HEK293 (cell line): ENCODE measurements around the gene SERPINB3.

Experiments
- CTCF ChIA-PET: fragments of 350-600 bp; formaldehyde crosslinking; extraction: SDS; loops from one replicate; lab custom pipeline; 2021; ENCODE audit warnings: antibody characterized with exemption; lab: Yijun Ruan, JAX
- POLR2A ChIA-PET: fragments of 300-600 bp; formaldehyde crosslinking; extraction: SDS; loops from one replicate; lab custom pipeline; 2020; ENCODE audit warnings: antibody characterized with exemption, inconsistent platforms; lab: Yijun Ruan, JAX
- H3K27ac ChIP-seq: fragments of 200-500 bp; sonication (Bioruptor generic); 2 replicates; pipeline ENCODE4 v1.5.1; 2014; ENCODE audit warnings: low read depth, low read length, control low read depth, inconsistent platforms; ENCODE audit errors: extremely low read depth
- H3K36me3 ChIP-seq, 2 experiments: fragments of 200-500 bp in 1 of 2; sonication (Bioruptor generic) in 1 of 2; 1 replicate in 1 of 2; 2 replicates in 1 of 2; pipeline ENCODE4 v1.5.1; 2014 to 2017; ENCODE audit warnings: inconsistent platforms in 2 of 2, low read length in 2 of 2; ENCODE audit not compliant: control insufficient read depth in 2 of 2, insufficient read depth in 1 of 2
- H3K4me1 ChIP-seq: fragments of 200-500 bp; sonication (Bioruptor generic); 2 replicates; pipeline ENCODE4 v1.5.1; 2014; ENCODE audit warnings: mild to moderate bottlenecking, low read length, inconsistent platforms; ENCODE audit not compliant: control insufficient read depth, insufficient read depth
- H3K4me3 ChIP-seq: 2 replicates; pipeline ENCODE4 v1.5.1; 2011; ENCODE audit warnings: low read depth, mild to moderate bottlenecking, control low read depth, low read length, moderate library complexity
- H3K9me3 ChIP-seq: fragments of 200-500 bp; sonication (Bioruptor generic); 2 replicates; pipeline ENCODE4 v1.5.1; 2014; ENCODE audit warnings: low read depth, low read length, inconsistent platforms; ENCODE audit not compliant: control insufficient read depth, insufficient read depth
- AEBP2 ChIP-seq: fragments of 450-650 bp; formaldehyde crosslinking; IDR thresholded peaks from 2 replicates; pipeline ENCODE4 v1.5.1; 2016; ENCODE audit warnings: missing biosample characterization, missing genetic modification characterization, borderline replicate concordance
- GLI4 ChIP-seq: fragments of 450-650 bp; formaldehyde crosslinking; IDR thresholded peaks from 2 replicates; pipeline ENCODE4 v1.5.1; 2016; ENCODE audit warnings: missing biosample characterization, missing genetic modification characterization
- HIC1 ChIP-seq: fragments of 450-650 bp; formaldehyde crosslinking; IDR thresholded peaks from 2 replicates; pipeline ENCODE4 v1.5.1; 2016; ENCODE audit warnings: missing biosample characterization, missing genetic modification characterization
- HOXD13 ChIP-seq: sonication (generic); formaldehyde crosslinking; IDR thresholded peaks from 2 replicates; pipeline ENCODE4 v1.8.0; 2022; ENCODE audit warnings: missing genetic modification reagents, borderline replicate concordance
- KLF16 ChIP-seq: fragments of 450-650 bp; formaldehyde crosslinking; IDR thresholded peaks from 2 replicates; pipeline ENCODE4 v1.5.1; 2017; ENCODE audit warnings: missing biosample characterization, missing genetic modification characterization
- PRDM2 ChIP-seq: fragments of 450-650 bp; formaldehyde crosslinking; IDR thresholded peaks from 2 replicates; pipeline ENCODE4 v1.5.1; 2016; ENCODE audit warnings: missing biosample characterization, missing genetic modification characterization, borderline replicate concordance
- ZBTB10 ChIP-seq: fragments of 450-650 bp; formaldehyde crosslinking; IDR thresholded peaks from 2 replicates; pipeline ENCODE4 v1.5.1; 2016; ENCODE audit warnings: missing biosample characterization, missing genetic modification characterization
- ZBTB48 ChIP-seq: fragments of 450-650 bp; formaldehyde crosslinking; IDR thresholded peaks from 2 replicates; pipeline ENCODE4 v1.5.1; 2016; ENCODE audit warnings: missing biosample characterization, missing genetic modification characterization
- ZBTB49 ChIP-seq: fragments of 450-650 bp; formaldehyde crosslinking; IDR thresholded peaks from 2 replicates; pipeline ENCODE4 v1.5.1; 2016; ENCODE audit warnings: missing biosample characterization, missing genetic modification characterization, low read depth
- ZNF132 ChIP-seq: fragments of 450-650 bp; formaldehyde crosslinking; IDR thresholded peaks from 2 replicates; pipeline ENCODE4 v1.5.1; 2017; ENCODE audit warnings: missing biosample characterization, missing genetic modification characterization, borderline replicate concordance
- ZNF169 ChIP-seq: fragments of 450-650 bp; formaldehyde crosslinking; IDR thresholded peaks from 2 replicates; pipeline ENCODE4 v1.5.1; 2016; ENCODE audit warnings: missing biosample characterization, missing genetic modification characterization
- ZNF211 ChIP-seq: fragments of 450-650 bp; formaldehyde crosslinking; IDR thresholded peaks from 2 replicates; pipeline ENCODE4 v1.5.1; 2016; ENCODE audit warnings: low read depth, missing biosample characterization, missing genetic modification characterization
- ZNF324 ChIP-seq: fragments of 450-650 bp; formaldehyde crosslinking; IDR thresholded peaks from 2 replicates; pipeline ENCODE4 v1.5.1; 2016; ENCODE audit warnings: missing biosample characterization, missing genetic modification characterization
- ZNF362 ChIP-seq: fragments of 450-650 bp; formaldehyde crosslinking; IDR thresholded peaks from 2 replicates; pipeline ENCODE4 v1.5.1; 2016; ENCODE audit warnings: missing biosample characterization, missing genetic modification characterization
- ZNF433 ChIP-seq: fragments of 450-650 bp; formaldehyde crosslinking; IDR thresholded peaks from 2 replicates; pipeline ENCODE4 v1.5.1; 2016; ENCODE audit warnings: missing biosample characterization, missing genetic modification characterization, low read depth
- ZNF600 ChIP-seq: fragments of 450-650 bp; formaldehyde crosslinking; IDR thresholded peaks from 2 replicates; pipeline ENCODE4 v1.5.1; 2016; ENCODE audit warnings: missing biosample characterization, missing genetic modification characterization
- ZNF629 ChIP-seq: fragments of 450-650 bp; formaldehyde crosslinking; IDR thresholded peaks from 2 replicates; pipeline ENCODE4 v1.5.1; 2017; ENCODE audit warnings: missing biosample characterization, missing genetic modification characterization
- ZNF645 ChIP-seq: fragments of 450-650 bp; formaldehyde crosslinking; IDR thresholded peaks from 2 replicates; pipeline ENCODE4; 2016; ENCODE audit warnings: missing biosample characterization, missing genetic modification characterization
- ZNF76 ChIP-seq: fragments of 450-650 bp; formaldehyde crosslinking; IDR thresholded peaks from 2 replicates; pipeline ENCODE4; 2016; ENCODE audit warnings: low read depth, missing biosample characterization, missing genetic modification characterization, borderline replicate concordance

The SERPINB3 gene

GRCh38 chr18:63637703-63638102, 24.0 kb downstream of the SERPINB3 start:
- no peaks in the 10 kb centered on the region for H3K4me1 ChIP-seq
- H3K36me3 ChIP-seq, result no peaks in the 10 kb centered on the region
- ChIA-PET POLR2A (no interaction called here), CTCF (no interaction called here)
- no peaks in the 10 kb centered on the region for H3K9me3 ChIP-seq
- TF ChIP-seq AEBP2 (tag by site-specific recombination) (no peak), PRDM2 (tag by site-specific recombination) (no peak), ZBTB48 (tag by site-specific recombination) (no peak), GLI4 (no peak), ZNF169 (no peak), HOXD13 (CRISPR knock-in tag) (no peak), HIC1 (tag by site-specific recombination) (no peak), KLF16 (tag by site-specific recombination) (no peak), ZNF600 (tag by site-specific recombination) (no peak), ZNF132 (no peak), ZNF629 (no peak), ZNF362 (tag by site-specific recombination) (no peak), ZBTB49 (no peak), ZNF433 (tag by site-specific recombination) (no peak), ZNF324 (tag by site-specific recombination) (no peak), ZNF76 (tag by site-specific recombination) (no peak), ZNF211 (tag by site-specific recombination) (no peak), ZBTB10 (tag by site-specific recombination) (no peak), ZNF645 (no peak)
- H3K4me3 ChIP-seq, result no peak overlapping the region
- no peak overlapping the region for H3K27ac ChIP-seq
